ENCODE results near the gene OR6B1. TPM values are rescaled to one million over a fixed set of nuclear protein-coding genes. Genes with fewer than 3 reads are reported as not detected.
A peak's percentile ranks its signal among the peaks of the same experiment; 100 is the strongest.

The OR6B1 gene
- polyA plus RNA-seq, 1 experiment: not detected

DNA sequence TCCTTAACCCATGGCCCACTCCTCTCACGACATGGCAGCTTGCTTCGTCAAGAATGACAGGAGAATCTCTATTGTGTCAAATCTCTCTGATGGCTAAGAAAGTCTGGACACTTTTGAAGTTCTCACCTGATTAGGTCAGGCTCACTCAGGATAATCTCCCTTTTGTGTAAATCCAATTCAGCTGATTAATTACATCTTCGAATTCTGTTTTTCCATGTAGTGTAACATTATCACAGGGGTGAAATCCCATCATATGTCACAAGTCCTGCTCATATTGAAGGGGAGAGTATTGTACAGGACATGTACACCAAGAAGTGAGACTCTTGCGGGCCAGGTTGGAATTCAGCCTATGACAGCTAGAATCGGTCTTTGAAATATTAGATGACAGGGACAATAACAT, 16.2 kb upstream of the OR6B1 start:
- ChIA-PET POLR2A (no interaction called here), CTCF (no interaction called here)
- DNase-seq (ENCODE audit: low read depth): no peak
- Histone ChIP-seq H3K27me3 (ENCODE audit: control insufficient read depth, insufficient read depth, low read length) (no peaks in the 10 kb centered on the region), H3K36me3 (ENCODE audit: control insufficient read depth, insufficient read depth, low read length) (no peaks in the 10 kb centered on the region), H3K4me3 (ENCODE audit: low read depth, low read length) (no peak overlapping the region)
- TF ChIP-seq, protein P1, sequence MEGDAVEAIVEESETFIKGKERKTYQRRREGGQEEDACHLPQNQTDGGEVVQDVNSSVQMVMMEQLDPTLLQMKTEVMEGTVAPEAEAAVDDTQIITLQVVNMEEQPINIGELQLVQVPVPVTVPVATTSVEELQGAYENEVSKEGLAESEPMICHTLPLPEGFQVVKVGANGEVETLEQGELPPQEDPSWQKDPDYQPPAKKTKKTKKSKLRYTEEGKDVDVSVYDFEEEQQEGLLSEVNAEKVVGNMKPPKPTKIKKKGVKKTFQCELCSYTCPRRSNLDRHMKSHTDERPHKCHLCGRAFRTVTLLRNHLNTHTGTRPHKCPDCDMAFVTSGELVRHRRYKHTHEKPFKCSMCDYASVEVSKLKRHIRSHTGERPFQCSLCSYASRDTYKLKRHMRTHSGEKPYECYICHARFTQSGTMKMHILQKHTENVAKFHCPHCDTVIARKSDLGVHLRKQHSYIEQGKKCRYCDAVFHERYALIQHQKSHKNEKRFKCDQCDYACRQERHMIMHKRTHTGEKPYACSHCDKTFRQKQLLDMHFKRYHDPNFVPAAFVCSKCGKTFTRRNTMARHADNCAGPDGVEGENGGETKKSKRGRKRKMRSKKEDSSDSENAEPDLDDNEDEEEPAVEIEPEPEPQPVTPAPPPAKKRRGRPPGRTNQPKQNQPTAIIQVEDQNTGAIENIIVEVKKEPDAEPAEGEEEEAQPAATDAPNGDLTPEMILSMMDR (IDR thresholded peaks at IDR 0.05; ENCODE audit: insufficient read depth, low read depth, low read length): no peak

DNA sequence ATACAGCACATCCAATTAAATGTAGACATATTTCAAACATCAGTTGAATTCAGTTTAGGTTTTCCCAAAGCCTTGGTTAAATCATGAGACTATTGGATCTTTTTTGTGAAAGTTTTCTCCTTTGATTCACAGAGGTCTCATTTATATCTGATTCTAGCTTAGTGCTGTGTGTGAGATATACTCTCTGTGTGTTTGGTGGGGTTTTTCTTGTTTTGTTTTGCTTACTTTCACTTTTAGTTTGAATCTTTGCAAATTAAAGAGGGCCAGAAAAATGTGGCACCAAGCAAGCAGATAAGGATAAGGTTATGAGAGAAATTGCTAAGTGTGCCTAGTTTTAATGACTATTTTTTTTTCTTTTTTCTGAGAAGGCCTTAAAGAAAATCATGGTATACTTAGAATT, 12.6 kb upstream of the OR6B1 start:
- CTCF ChIA-PET: no interaction called here
- POLR2A ChIA-PET: no interaction called here

DNA sequence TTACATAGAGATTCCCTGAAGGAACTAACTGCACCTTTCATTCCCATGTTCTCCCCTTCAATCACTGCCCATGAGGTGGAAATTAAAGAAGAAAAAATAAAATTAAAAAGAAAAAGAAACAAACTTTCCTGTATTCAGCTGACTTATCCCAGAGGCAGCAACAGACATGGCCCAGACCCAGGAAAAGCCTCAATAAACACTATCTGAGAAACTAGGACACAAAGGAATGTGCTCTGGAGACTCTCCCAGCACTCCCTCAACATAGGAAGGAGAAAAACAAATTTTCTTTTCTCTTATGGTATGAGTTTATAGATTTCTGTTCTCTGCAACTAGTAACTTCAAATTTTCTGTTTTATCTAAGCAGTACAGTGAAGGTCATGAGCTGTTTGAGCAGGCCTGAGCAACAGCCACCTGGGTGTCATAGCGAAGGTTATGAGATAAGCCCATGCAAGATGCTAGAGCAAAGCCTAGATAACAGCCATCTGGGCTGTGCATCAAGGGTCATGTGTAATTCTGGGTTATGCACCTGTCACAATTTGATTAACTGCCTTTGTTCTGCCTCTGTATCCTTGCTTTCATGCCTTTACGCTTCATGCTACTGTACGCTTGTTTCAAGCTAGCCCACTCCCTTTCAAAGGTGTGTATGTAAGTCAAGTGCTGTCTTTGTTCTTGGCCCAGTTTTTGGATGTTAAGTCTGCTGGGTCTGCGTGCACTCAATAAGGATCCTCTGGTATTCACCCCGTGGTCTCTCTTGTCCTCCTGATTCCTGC, 11.0 kb upstream of the OR6B1 start:
- H3K4me3 ChIP-seq (ENCODE audit: low read depth, low read length): no peak overlapping the region

More for the DNA sequence above, 12.6 kb upstream of the OR6B1 start:
- H3K27me3 ChIP-seq (ENCODE audit: control insufficient read depth, insufficient read depth, low read length): no peaks in the 10 kb centered on the region
- TF ChIP-seq, protein P1 (IDR thresholded peaks at IDR 0.05; ENCODE audit: insufficient read depth, low read depth, low read length): no peak
- H3K4me3 ChIP-seq (ENCODE audit: low read depth, low read length): no peak overlapping the region
- H3K36me3 ChIP-seq (ENCODE audit: control insufficient read depth, insufficient read depth, low read length): no peaks in the 10 kb centered on the region
- DNase-seq (ENCODE audit: low read depth): no peak

DNA sequence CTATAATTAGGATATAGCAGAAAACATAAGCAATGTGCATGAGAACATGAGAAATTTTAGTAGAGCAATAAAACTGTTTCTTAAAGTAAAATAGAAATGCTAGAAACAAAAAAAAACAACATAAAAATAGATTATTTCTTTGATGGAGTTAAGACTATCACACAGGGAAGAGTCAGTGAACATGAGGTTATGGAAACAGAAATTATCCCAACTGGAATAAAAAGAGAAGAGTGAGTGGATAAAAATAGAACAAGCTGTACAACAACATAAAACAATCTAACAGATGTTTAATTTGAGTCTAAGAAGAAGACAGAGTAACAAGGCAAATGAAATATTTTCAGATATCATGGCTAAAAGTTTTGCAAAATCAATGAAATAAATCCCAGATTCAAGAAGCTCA, 7.5 kb upstream of the OR6B1 start:
- DNase-seq (ENCODE audit: low read depth): no peak
- H3K4me3 ChIP-seq (ENCODE audit: low read depth, low read length): no peak overlapping the region
- no peaks in the 10 kb centered on the region for H3K27me3 ChIP-seq (ENCODE audit: control insufficient read depth, insufficient read depth, low read length)
- no peaks in the 10 kb centered on the region for H3K36me3 ChIP-seq (ENCODE audit: control insufficient read depth, insufficient read depth, low read length)
- CTCF ChIA-PET: no interaction called here
- POLR2A ChIA-PET: no interaction called here
- TF ChIP-seq, protein P1 (IDR thresholded peaks at IDR 0.05; ENCODE audit: insufficient read depth, low read depth, low read length): no peak

More for the DNA sequence above, 11.0 kb upstream of the OR6B1 start:
- peak; percentile 22 for DNase-seq (ENCODE audit: low read depth)
- no peaks in the 10 kb centered on the region for H3K36me3 ChIP-seq (ENCODE audit: control insufficient read depth, insufficient read depth, low read length)
- ChIA-PET CTCF (interaction anchor here (0.8 kb wide), 1 partner anchor 22 kb away, joined by 3 read pairs; no protein-coding TSS in a partner anchor), POLR2A (no interaction called here)
- H3K27me3 ChIP-seq (ENCODE audit: control insufficient read depth, insufficient read depth, low read length): no peaks in the 10 kb centered on the region
- TF ChIP-seq, protein P1 (IDR thresholded peaks at IDR 0.05; ENCODE audit: insufficient read depth, low read depth, low read length): no peak

DNA sequence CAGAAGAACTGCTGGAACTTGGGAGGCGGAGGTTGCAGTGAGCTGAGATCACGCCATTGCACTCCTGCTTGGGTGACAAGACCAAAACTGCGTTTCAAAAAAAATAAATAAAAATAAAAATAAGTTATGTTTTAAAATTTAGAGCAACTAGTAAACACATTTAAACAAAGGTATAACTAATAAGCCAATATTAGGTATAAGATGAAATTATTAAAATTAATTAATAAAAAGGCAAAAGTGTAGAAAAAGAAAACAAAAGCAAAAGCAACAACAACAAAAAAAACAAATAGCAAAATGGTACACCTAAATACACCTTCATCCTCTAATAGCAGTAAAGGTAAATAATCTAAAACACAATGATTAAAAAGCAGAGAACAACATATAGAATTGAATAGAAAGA, 6.2 kb upstream of the OR6B1 start:
- ChIA-PET POLR2A (no interaction called here), CTCF (interaction anchor here (0.7 kb wide), 1 partner anchor 31 kb away, joined by 3 read pairs; no protein-coding TSS in a partner anchor)
- H3K27me3 ChIP-seq (ENCODE audit: control insufficient read depth, insufficient read depth, low read length): no peaks in the 10 kb centered on the region
- H3K36me3 ChIP-seq (ENCODE audit: control insufficient read depth, insufficient read depth, low read length): no peaks in the 10 kb centered on the region
- DNase-seq (ENCODE audit: low read depth): no peak
- no peak overlapping the region for H3K4me3 ChIP-seq (ENCODE audit: low read depth, low read length)
- TF ChIP-seq, protein P1 (IDR thresholded peaks at IDR 0.05; ENCODE audit: insufficient read depth, low read depth, low read length): no peak
